Tibial nerve (tissue), 4 donors: ENCODE measurements around the gene SLC35G2.
"Not testable (repeated sequence)": the region's sequence is repeated elsewhere in the genome, so short reads cannot be mapped to it uniquely, and the experiment has no call there.

Experiments used
- EP300 ChIP-seq, 2 donors: sonication (generic); formaldehyde crosslinking; IDR thresholded peaks; one replicate each; pipeline ENCODE4 v1.6.1; 2017; ENCODE audit warnings: antibody characterized with exemption in 2 of 2, mild to moderate bottlenecking in 1 of 2
- POLR2A ChIP-seq, 2 donors: fragments of 450-650 bp; IDR thresholded peaks; one replicate each; pipeline ENCODE4 v1.6.1; 2017; ENCODE audit warnings: antibody characterized with exemption in 2 of 2, mild to moderate bottlenecking in 2 of 2, moderate library complexity in 2 of 2
- TF ChIP-seq, protein P1 (sequence below), 5 experiments: fragments of 200-600 bp in 3 of 5; fragments of 450-650 bp in 2 of 5; sonication (generic) in 3 of 5; IDR thresholded peaks; one replicate each; pipeline ENCODE4 v1.5.1; 2016 to 2019; ENCODE audit warnings: antibody characterized with exemption in 5 of 5, mild to moderate bottlenecking in 3 of 5, moderate library complexity in 2 of 5

- TF ChIP-seq, protein P1, sequence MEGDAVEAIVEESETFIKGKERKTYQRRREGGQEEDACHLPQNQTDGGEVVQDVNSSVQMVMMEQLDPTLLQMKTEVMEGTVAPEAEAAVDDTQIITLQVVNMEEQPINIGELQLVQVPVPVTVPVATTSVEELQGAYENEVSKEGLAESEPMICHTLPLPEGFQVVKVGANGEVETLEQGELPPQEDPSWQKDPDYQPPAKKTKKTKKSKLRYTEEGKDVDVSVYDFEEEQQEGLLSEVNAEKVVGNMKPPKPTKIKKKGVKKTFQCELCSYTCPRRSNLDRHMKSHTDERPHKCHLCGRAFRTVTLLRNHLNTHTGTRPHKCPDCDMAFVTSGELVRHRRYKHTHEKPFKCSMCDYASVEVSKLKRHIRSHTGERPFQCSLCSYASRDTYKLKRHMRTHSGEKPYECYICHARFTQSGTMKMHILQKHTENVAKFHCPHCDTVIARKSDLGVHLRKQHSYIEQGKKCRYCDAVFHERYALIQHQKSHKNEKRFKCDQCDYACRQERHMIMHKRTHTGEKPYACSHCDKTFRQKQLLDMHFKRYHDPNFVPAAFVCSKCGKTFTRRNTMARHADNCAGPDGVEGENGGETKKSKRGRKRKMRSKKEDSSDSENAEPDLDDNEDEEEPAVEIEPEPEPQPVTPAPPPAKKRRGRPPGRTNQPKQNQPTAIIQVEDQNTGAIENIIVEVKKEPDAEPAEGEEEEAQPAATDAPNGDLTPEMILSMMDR (IDR thresholded peaks at IDR 0.05), result not testable (repeated sequence)
- not testable (repeated sequence) for TF ChIP-seq EP300, POLR2A (IDR thresholded peaks at IDR 0.05)
These were observed 83.6 kb downstream of the SLC35G2 start for GRCh38 chr3:136902530-136902929.
